HCT116 (cell line): ENCODE results near the gene DZIP1L. TPM values are rescaled to one million over a fixed set of nuclear protein-coding genes. Genes with fewer than 3 reads are reported as not detected.

Experiments used
- ATAC-seq: fragments of 200-7000 bp; cut with Tn5 transposase; 2 replicates; pipeline ENCODE4 v1.9.1; 2020; ENCODE audit warnings: mild to moderate bottlenecking, moderate library complexity
- BruUV-seq: library from RNA; stranded (reverse); fragments of 400-500 nt; replicated peaks from 2 replicates; lab custom pipeline; 2021; lab: Mats Ljungman, UMichigan
- CTCF ChIA-PET: fragments of 300-600 bp; sonication (Branson Sonifier 250); formaldehyde crosslinking; loops from one replicate; lab custom pipeline; 2021; ENCODE audit warnings: antibody characterized with exemption; lab: Charles Lee
- POLR2A ChIA-PET: fragments of 300-600, 350-600 bp; sonication (Branson Sonifier 250); formaldehyde crosslinking; loops from one replicate; lab custom pipeline; 2021; ENCODE audit warnings: antibody characterized with exemption; lab: Charles Lee
- RAD21 ChIA-PET, 2 experiments: fragments of 300-600 bp; sonication (Branson Sonifier 250); formaldehyde crosslinking; loops; one replicate each; lab custom pipeline; 2023; ENCODE audit warnings: low total read pairs in 2 of 2; ENCODE audit not compliant: uncharacterized antibody in 2 of 2, unreplicated experiment in 2 of 2, low non-redundant PET in 1 of 2; lab: Charles Lee
- DNase-seq: peaks from one replicate; pipeline ENCODE4 v3.0.0-alpha.2; 2010; ENCODE audit warnings: low read depth, low spot score
- H2AFZ ChIP-seq: fragments of 200-600 bp; shearing (Covaris generic), sonication (generic); 2 replicates; pipeline ENCODE4 v1.6.1; 2017; ENCODE audit warnings: low read depth, mixed run types, mixed read lengths, antibody characterized with exemption, low read length; ENCODE audit not compliant: poor library complexity, severe bottlenecking
- H3K27ac ChIP-seq: 2 replicates; pipeline ENCODE4 v1.5.1; 2012; ENCODE audit warnings: low read depth, low read length
- H3K27me3 ChIP-seq: fragments of 200-600 bp; sonication (generic); 2 replicates; pipeline ENCODE4 v1.6.1; 2016; ENCODE audit warnings: mixed run types, low read length, mixed read lengths; ENCODE audit not compliant: insufficient read depth
- H3K36me3 ChIP-seq, 2 experiments: fragments of 200-500 bp in 1 of 2; fragments of 200-600 bp in 1 of 2; sonication (Bioruptor generic) in 1 of 2; sonication (generic) in 1 of 2; 2 replicates each; pipeline versions ENCODE4 v1.5.1 to v1.6.1; 2014 to 2016; ENCODE audit warnings: low read length in 2 of 2, inconsistent platforms in 1 of 2, mixed read lengths in 1 of 2, mixed run types in 1 of 2; ENCODE audit not compliant: insufficient read depth in 2 of 2, control insufficient read depth in 1 of 2
- H3K4me1 ChIP-seq, 2 experiments: fragments of 200-600 bp in 1 of 2; sonication (generic) in 1 of 2; 2 replicates each; pipeline versions ENCODE4 v1.5.1 to v1.6.1; 2012 to 2017; ENCODE audit warnings: low read length in 2 of 2, inconsistent platforms in 1 of 2, mild to moderate bottlenecking in 1 of 2, mixed read lengths in 1 of 2, mixed run types in 1 of 2, moderate library complexity in 1 of 2; ENCODE audit not compliant: insufficient read depth in 2 of 2, control insufficient read depth in 1 of 2
- H3K4me2 ChIP-seq: fragments of 200-600 bp; sonication (generic); 2 replicates; pipeline ENCODE4 v1.6.1; 2017; ENCODE audit warnings: mixed run types, low read length, mixed read lengths
- H3K4me3 ChIP-seq, 2 experiments: fragments of 200-600 bp in 1 of 2; sonication (generic) in 1 of 2; replicated peaks in 1 of 2; 2 replicates each; pipeline ENCODE4 v1.5.1; 2011 to 2016; ENCODE audit warnings: low read length in 2 of 2, control low read depth in 1 of 2, low read depth in 1 of 2, mild to moderate bottlenecking in 1 of 2, mixed read lengths in 1 of 2, mixed run types in 1 of 2
- H3K79me2 ChIP-seq: fragments of 200-600 bp; sonication (generic); 2 replicates; pipeline ENCODE4 v1.6.1; 2017; ENCODE audit warnings: mild to moderate bottlenecking, mixed run types, low read length, moderate library complexity, mixed read lengths; ENCODE audit not compliant: insufficient read depth
- H3K9ac ChIP-seq: fragments of 200-600 bp; sonication (generic); 2 replicates; pipeline ENCODE4 v1.6.1; 2016; ENCODE audit warnings: low read length, mixed read lengths
- H3K9me2 ChIP-seq: fragments of 200-600 bp; sonication (generic), shearing (Covaris generic); 2 replicates; pipeline ENCODE4 v1.6.1; 2017; ENCODE audit warnings: mixed run types, mild to moderate bottlenecking, moderate library complexity; ENCODE audit not compliant: insufficient read depth
- H3K9me3 ChIP-seq, 2 experiments: fragments of 200-500 bp in 1 of 2; fragments of 200-600 bp in 1 of 2; sonication (Bioruptor generic) in 1 of 2; sonication (generic) in 1 of 2; 2 replicates each; pipeline ENCODE4 v1.6.1; 2014 to 2017; ENCODE audit warnings: low read length in 2 of 2, mixed read lengths in 2 of 2, inconsistent platforms in 1 of 2, low read depth in 1 of 2, mild to moderate bottlenecking in 1 of 2, mixed run types in 1 of 2, moderate library complexity in 1 of 2; ENCODE audit not compliant: control insufficient read depth in 1 of 2, insufficient read depth in 1 of 2
- H4K20me1 ChIP-seq: fragments of 200-600 bp; sonication (generic), shearing (Covaris generic); 2 replicates; pipeline ENCODE4 v1.6.1; 2017; ENCODE audit warnings: mixed run types, mild to moderate bottlenecking, moderate library complexity; ENCODE audit not compliant: insufficient read depth
- CBX3 ChIP-seq: IDR thresholded peaks from 2 replicates; pipeline ENCODE4 v1.6.1; 2012; ENCODE audit warnings: low read depth
- EGR1 ChIP-seq: IDR thresholded peaks from 2 replicates; pipeline ENCODE4 v1.6.1; 2012; ENCODE audit warnings: low read depth
- ELF1 ChIP-seq: IDR thresholded peaks from 2 replicates; pipeline ENCODE4 v1.6.1; 2012; ENCODE audit warnings: low read depth, borderline replicate concordance
- EZH2phosphoT487 ChIP-seq: fragments of 200-600 bp; IDR thresholded peaks from 2 replicates; pipeline ENCODE4 v1.6.1; 2018; ENCODE audit warnings: antibody characterized with exemption, borderline replicate concordance
- FOSL1 ChIP-seq: IDR thresholded peaks from 2 replicates; pipeline ENCODE4 v1.6.1; 2012; ENCODE audit warnings: low read depth
- JUND ChIP-seq: IDR thresholded peaks from 2 replicates; pipeline ENCODE4 v1.6.1; 2012
- MAX ChIP-seq: IDR thresholded peaks from 2 replicates; pipeline ENCODE4 v1.6.1; 2012
- POLR2A ChIP-seq: IDR thresholded peaks from 2 replicates; pipeline ENCODE4 v1.7.0; 2011; ENCODE audit warnings: borderline replicate concordance; ENCODE audit not compliant: insufficient read depth, insufficient read length; ENCODE audit errors: extremely low read depth
- POLR2AphosphoS5 ChIP-seq: IDR thresholded peaks from 2 replicates; pipeline ENCODE4 v1.6.1; 2011; ENCODE audit warnings: mild to moderate bottlenecking, low read depth, low read length, moderate library complexity
- RAD21 ChIP-seq: IDR thresholded peaks from 2 replicates; pipeline ENCODE4 v1.6.1; 2012; ENCODE audit warnings: low read depth, mild to moderate bottlenecking
- REST ChIP-seq: IDR thresholded peaks from 2 replicates; pipeline ENCODE4 v1.6.1; 2012; ENCODE audit warnings: low read depth
- SIN3A ChIP-seq: IDR thresholded peaks from 2 replicates; pipeline ENCODE4 v1.6.1; 2012; ENCODE audit warnings: low read depth
- SP1 ChIP-seq: IDR thresholded peaks from 2 replicates; pipeline ENCODE4 v1.6.1; 2012; ENCODE audit warnings: low read depth
- TCF7L2 ChIP-seq: IDR thresholded peaks from 2 replicates; pipeline ENCODE4 v1.7.0; 2011; ENCODE audit warnings: borderline replicate concordance, inconsistent platforms; ENCODE audit not compliant: insufficient read depth, insufficient read length; ENCODE audit errors: extremely low read depth
- ZBTB33 ChIP-seq: IDR thresholded peaks from 2 replicates; pipeline ENCODE4 v1.6.1; 2011; ENCODE audit warnings: mild to moderate bottlenecking, low read length, moderate library complexity; ENCODE audit not compliant: insufficient replicate concordance; ENCODE audit errors: extremely low read depth
- ZFX ChIP-seq: fragments of 450-650 bp; IDR thresholded peaks from 2 replicates; pipeline ENCODE4 v1.6.1; 2017
- intact Hi-C: fragments of 100-400 bp; cut with micrococcal nuclease; formaldehyde crosslinking; loops from 2 replicates; pipeline ENCODE4 v1.10.0; 2022
- total RNA-seq: library from RNA; stranded (reverse); gene quantifications from one replicate; pipeline ENCODE4 v1.2.1, GENCODE V29; 2021; ENCODE audit not compliant: unreplicated experiment

DZIP1L gene
- total RNA-seq, 1 experiment from 2014 or later: 9.6 TPM

GRCh38 chr3:138114988-138115971 is at the start of gene DZIP1L (continued):
- no peak for TF ChIP-seq REST
- no peak; the same call in 1 of the 2 replicates for TF ChIP-seq SP1
- TF ChIP-seq ZFX: peak; percentile 70
- no peak for TF ChIP-seq RAD21

GRCh38 chr3:138165061-138165460 is 49.7 kb upstream of the DZIP1L start:
- Histone ChIP-seq H4K20me1 (no peaks in the 10 kb centered on the region), H3K36me3 (peaks cover 36 to 42% of the 10 kb centered on the region in 2 experiments; a peak in 3 of 4 replicates), H3K9ac (no peak overlapping the region), H3K79me2 (0 out of 2 replicates have a peak, but pooled peaks cover 3% of the 10 kb centered on the region), H2AFZ (no peak overlapping the region), H3K4me2 (no peak overlapping the region), H3K27ac (no peak overlapping the region), H3K4me3 (no peak overlapping the region), H3K9me3 (no peaks in the 10 kb centered on the region), H3K27me3 (no peaks in the 10 kb centered on the region), H3K9me2 (no peaks in the 10 kb centered on the region), H3K4me1 (no peaks in the 10 kb centered on the region)
- DNase-seq (no peak), ATAC-seq (no peak)
- intact Hi-C loops: no loop called here
- ChIA-PET CTCF (no interaction called here), POLR2A (no interaction called here), RAD21 (no interaction called here)
- BruUV-seq: no TSS peak
- TF ChIP-seq ZFX (no peak), SIN3A (no peak), RAD21 (no peak), POLR2A (no peak), CBX3 (no peak), EGR1 (no peak), ZBTB33 (no peak), ELF1 (no peak), TCF7L2 (no peak), MAX (no peak), JUND (no peak), FOSL1 (no peak), POLR2AphosphoS5 (no peak), EZH2phosphoT487 (no peak)
